HUES48 (cell line): Measurements from ENCODE around the gene SMIM29.
A peak's percentile ranks its signal among the peaks of the same experiment; 100 is the strongest.

Experiments used
- H3K27ac ChIP-seq: one replicate; pipeline ENCODE4 v1.7.0; 2013; ENCODE audit warnings: low read depth, low read length, inconsistent platforms
- H3K27me3 ChIP-seq: 2 replicates; pipeline ENCODE4 v1.6.1; 2013; ENCODE audit warnings: mild to moderate bottlenecking, low read length; ENCODE audit not compliant: control insufficient read depth, insufficient read depth
- H3K36me3 ChIP-seq: 2 replicates; pipeline ENCODE4 v1.6.1; 2013; ENCODE audit warnings: low read length; ENCODE audit not compliant: control insufficient read depth, insufficient read depth
- H3K4me1 ChIP-seq: 2 replicates; pipeline ENCODE4 v1.6.1; 2013; ENCODE audit warnings: mild to moderate bottlenecking, low read length; ENCODE audit not compliant: control insufficient read depth, insufficient read depth
- H3K4me3 ChIP-seq: 2 replicates; pipeline ENCODE4 v1.5.1; 2013; ENCODE audit warnings: mild to moderate bottlenecking, low read depth, low read length
- H3K9ac ChIP-seq: 2 replicates; pipeline ENCODE4 v1.6.1; 2013; ENCODE audit warnings: mild to moderate bottlenecking, low read depth, low read length, moderate library complexity
- H3K9me3 ChIP-seq: 2 replicates; pipeline ENCODE4 v1.6.1; 2013; ENCODE audit warnings: low read length; ENCODE audit not compliant: control insufficient read depth, insufficient read depth

The SMIM29 gene

GRCh38 chr6:34248727-34249468 is at the start of gene SMIM29:
Gene SMIM29, minus strand, starts transcription at chr6:34249006. Its CDS starts 1,215 bp downstream, at chr6:34247791.
- Histone ChIP-seq H3K9ac (peak within 1 kb of the TSS; percentile 70), H3K27ac (peak within 1 kb of the TSS; percentile 95)

GRCh38 chr6:34295721-34296120 is 46.9 kb upstream of the SMIM29 start:
- Histone ChIP-seq H3K9me3 (no peaks in the 10 kb centered on the region), H3K27me3 (no peaks in the 10 kb centered on the region), H3K9ac (no peak overlapping the region), H3K27ac (no peak overlapping the region), H3K4me3 (no peak overlapping the region), H3K36me3 (peaks cover 22% of the 10 kb centered on the region), H3K4me1 (no peaks in the 10 kb centered on the region)

More at GRCh38 chr6:34248727-34249468, at the start of gene SMIM29:
- Histone ChIP-seq H3K27me3 (no peaks in the 10 kb centered on the region), H3K4me1 (peaks cover 14% of the 10 kb centered on the region), H3K9me3 (no peaks in the 10 kb centered on the region), H3K4me3 (peak within 1 kb of the TSS; percentile 94), H3K36me3 (peaks cover 14% of the 10 kb centered on the region)

GRCh38 chr6:34292954-34293353 is 44.1 kb upstream of the SMIM29 start:
- no peak overlapping the region for H3K27ac ChIP-seq
- H3K9ac ChIP-seq: no peak overlapping the region
- H3K27me3 ChIP-seq: no peaks in the 10 kb centered on the region
- peaks cover 27% of the 10 kb centered on the region for H3K36me3 ChIP-seq
- no peaks in the 10 kb centered on the region for H3K4me1 ChIP-seq
- no peaks in the 10 kb centered on the region for H3K9me3 ChIP-seq
- no peak overlapping the region for H3K4me3 ChIP-seq

- no peaks in the 10 kb centered on the region for H3K4me1 ChIP-seq
- H3K4me3 ChIP-seq: no peak overlapping the region
- H3K27ac ChIP-seq: no peak overlapping the region
- no peaks in the 10 kb centered on the region for H3K9me3 ChIP-seq
- H3K27me3 ChIP-seq: no peaks in the 10 kb centered on the region
- no peak overlapping the region for H3K9ac ChIP-seq
- H3K36me3 ChIP-seq: peaks cover 35% of the 10 kb centered on the region
Measured at GRCh38 chr6:34289137-34289536, 40.3 kb upstream of the SMIM29 start.

- Histone ChIP-seq H3K36me3 (peaks cover 34% of the 10 kb centered on the region), H3K27me3 (no peaks in the 10 kb centered on the region), H3K9me3 (no peaks in the 10 kb centered on the region), H3K4me3 (no peak overlapping the region), H3K4me1 (no peaks in the 10 kb centered on the region), H3K9ac (no peak overlapping the region), H3K27ac (no peak overlapping the region)
Measured at GRCh38 chr6:34288581-34288980, 39.8 kb upstream of the SMIM29 start.

GRCh38 chr6:34285448-34286164 is 36.8 kb upstream of the SMIM29 start:
- Histone ChIP-seq H3K4me3 (no peak overlapping the region), H3K4me1 (no peaks in the 10 kb centered on the region), H3K27ac (no peak overlapping the region), H3K9ac (no peak overlapping the region), H3K27me3 (no peaks in the 10 kb centered on the region), H3K36me3 (peaks cover 19% of the 10 kb centered on the region), H3K9me3 (no peaks in the 10 kb centered on the region)

GRCh38 chr6:34284563-34285447 is 36.0 kb upstream of the SMIM29 start:
- Histone ChIP-seq H3K9me3 (no peaks in the 10 kb centered on the region), H3K4me3 (no peak overlapping the region), H3K36me3 (peaks cover 19% of the 10 kb centered on the region), H3K27me3 (no peaks in the 10 kb centered on the region), H3K9ac (no peak overlapping the region), H3K27ac (no peak overlapping the region), H3K4me1 (no peaks in the 10 kb centered on the region)

GRCh38 chr6:34281702-34282334 is 33.0 kb upstream of the SMIM29 start:
- no peaks in the 10 kb centered on the region for H3K9me3 ChIP-seq
- H3K4me1 ChIP-seq: no peaks in the 10 kb centered on the region
- peaks cover 15% of the 10 kb centered on the region for H3K36me3 ChIP-seq
- no peak overlapping the region for H3K27ac ChIP-seq
- H3K9ac ChIP-seq: no peak overlapping the region
- H3K4me3 ChIP-seq: no peak overlapping the region
- H3K27me3 ChIP-seq: no peaks in the 10 kb centered on the region

GRCh38 chr6:34280216-34280615 is 31.4 kb upstream of the SMIM29 start:
- H3K36me3 ChIP-seq: peaks cover 14% of the 10 kb centered on the region
- no peaks in the 10 kb centered on the region for H3K4me1 ChIP-seq
- no peaks in the 10 kb centered on the region for H3K9me3 ChIP-seq
- H3K27ac ChIP-seq: no peak overlapping the region
- H3K27me3 ChIP-seq: no peaks in the 10 kb centered on the region
- H3K9ac ChIP-seq: no peak overlapping the region
- no peak overlapping the region for H3K4me3 ChIP-seq

- H3K27me3 ChIP-seq: no peaks in the 10 kb centered on the region
- peaks cover 5% of the 10 kb centered on the region; the same call in 1 of the 2 replicates for H3K36me3 ChIP-seq
- no peaks in the 10 kb centered on the region for H3K4me1 ChIP-seq
- no peak overlapping the region for H3K9ac ChIP-seq
- no peak overlapping the region for H3K4me3 ChIP-seq
- H3K27ac ChIP-seq: no peak overlapping the region
- no peaks in the 10 kb centered on the region for H3K9me3 ChIP-seq
Measured at GRCh38 chr6:34278833-34279232, 30.0 kb upstream of the SMIM29 start.
